ENCODE data around the gene RSPRY1. TPM values are rescaled to one million over a fixed set of nuclear protein-coding genes. Genes with fewer than 3 reads are reported as not detected.

Gene RSPRY1
- total RNA-seq, 1 donor from 2014 or later: 76.8 TPM

DNA sequence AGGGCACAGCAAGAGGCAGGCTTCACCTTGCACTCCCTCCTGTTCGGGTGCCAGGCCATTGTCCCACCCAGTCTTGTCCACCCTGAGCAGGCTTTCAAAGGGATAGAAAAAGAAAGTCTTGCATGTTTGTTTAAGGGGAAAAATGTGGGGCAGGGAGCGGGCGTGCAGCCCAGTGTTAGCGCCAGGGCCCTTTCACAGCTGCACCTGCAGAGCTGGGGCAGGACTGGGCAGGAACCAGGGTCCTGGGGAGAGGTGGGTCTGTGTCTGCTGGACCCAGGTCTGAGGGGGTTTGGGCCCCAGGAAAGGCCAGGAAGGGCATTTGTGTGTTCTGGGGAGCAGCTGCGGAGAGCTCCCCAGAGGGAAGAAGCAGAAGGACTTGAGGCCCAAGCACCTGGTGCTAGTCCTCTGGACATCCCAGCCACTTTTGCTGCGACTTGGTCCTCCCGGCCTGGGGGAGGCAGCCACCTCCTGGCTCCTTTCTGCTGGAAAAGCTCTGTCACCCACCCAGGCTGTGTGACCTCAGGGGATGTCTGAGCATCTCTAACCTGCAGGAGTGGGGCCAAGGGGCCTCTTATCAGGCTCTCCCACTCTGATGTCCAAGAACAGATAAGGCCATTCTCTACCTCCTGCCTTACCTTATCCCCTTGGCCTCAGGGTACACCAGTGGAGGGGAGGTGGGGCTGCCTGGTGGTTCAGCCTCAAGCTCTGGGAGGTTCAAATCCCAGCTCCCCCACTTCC, 45.0 kb upstream of the RSPRY1 start:
- Histone ChIP-seq H3K4me1 (ENCODE audit: insufficient read depth, low read length) (no peaks in the 10 kb centered on the region), H3K27me3 (ENCODE audit: insufficient read depth, low read length) (no peaks in the 10 kb centered on the region), H4K20me1 (ENCODE audit: insufficient read depth, low read length) (no peaks in the 10 kb centered on the region), H2AFZ (ENCODE audit: low read depth, low read length) (no peak overlapping the region), H3K27ac (ENCODE audit: low read depth, low read length) (no peak overlapping the region), H3K79me2 (ENCODE audit: insufficient read depth, low read length) (no peaks in the 10 kb centered on the region), H3K9me3 (ENCODE audit: insufficient read depth, low read depth, low read length) (no peaks in the 10 kb centered on the region), H3K4me2 (ENCODE audit: low read length) (no peak overlapping the region), H3K36me3 (ENCODE audit: insufficient read depth, low read length) (no peaks in the 10 kb centered on the region), H3K4me3 (ENCODE audit: insufficient read depth, low read depth, low read length) (no peak overlapping the region), H3K9ac (ENCODE audit: low read length) (no peak overlapping the region)
- H3K4me1 Mint-ChIP-seq (ENCODE audit: low read depth, unreplicated experiment): peaks cover 8% of the 10 kb centered on the region
- FAIRE-seq (no peak), DNase-seq (ENCODE audit: low read depth) (no peak)
- H3K27me3 Mint-ChIP-seq (ENCODE audit: low read depth, unreplicated experiment): peaks cover 8% of the 10 kb centered on the region
- H3K36me3 Mint-ChIP-seq (ENCODE audit: low read depth, unreplicated experiment): peaks cover 10% of the 10 kb centered on the region
- H3K9me3 Mint-ChIP-seq (ENCODE audit: unreplicated experiment): no peaks in the 10 kb centered on the region
- H3K4me3 Mint-ChIP-seq (ENCODE audit: unreplicated experiment): no peak overlapping the region
- no peak overlapping the region for H3K27ac Mint-ChIP-seq (ENCODE audit: unreplicated experiment)
- TF ChIP-seq, protein P1, sequence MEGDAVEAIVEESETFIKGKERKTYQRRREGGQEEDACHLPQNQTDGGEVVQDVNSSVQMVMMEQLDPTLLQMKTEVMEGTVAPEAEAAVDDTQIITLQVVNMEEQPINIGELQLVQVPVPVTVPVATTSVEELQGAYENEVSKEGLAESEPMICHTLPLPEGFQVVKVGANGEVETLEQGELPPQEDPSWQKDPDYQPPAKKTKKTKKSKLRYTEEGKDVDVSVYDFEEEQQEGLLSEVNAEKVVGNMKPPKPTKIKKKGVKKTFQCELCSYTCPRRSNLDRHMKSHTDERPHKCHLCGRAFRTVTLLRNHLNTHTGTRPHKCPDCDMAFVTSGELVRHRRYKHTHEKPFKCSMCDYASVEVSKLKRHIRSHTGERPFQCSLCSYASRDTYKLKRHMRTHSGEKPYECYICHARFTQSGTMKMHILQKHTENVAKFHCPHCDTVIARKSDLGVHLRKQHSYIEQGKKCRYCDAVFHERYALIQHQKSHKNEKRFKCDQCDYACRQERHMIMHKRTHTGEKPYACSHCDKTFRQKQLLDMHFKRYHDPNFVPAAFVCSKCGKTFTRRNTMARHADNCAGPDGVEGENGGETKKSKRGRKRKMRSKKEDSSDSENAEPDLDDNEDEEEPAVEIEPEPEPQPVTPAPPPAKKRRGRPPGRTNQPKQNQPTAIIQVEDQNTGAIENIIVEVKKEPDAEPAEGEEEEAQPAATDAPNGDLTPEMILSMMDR (IDR thresholded peaks at IDR 0.05; ENCODE audit: insufficient read depth, low read depth, low read length): no peak
- no peak for TF ChIP-seq EZH2 (IDR thresholded peaks at IDR 0.05; ENCODE audit: insufficient read depth, low read length)

- Histone ChIP-seq H3K9ac (ENCODE audit: low read length) (no peak overlapping the region), H3K4me2 (ENCODE audit: low read length) (no peak overlapping the region), H4K20me1 (ENCODE audit: insufficient read depth, low read length) (peaks cover under 1% of the 10 kb centered on the region), H2AFZ (ENCODE audit: low read depth, low read length) (no peak overlapping the region), H3K36me3 (ENCODE audit: insufficient read depth, low read length) (no peaks in the 10 kb centered on the region), H3K4me1 (ENCODE audit: insufficient read depth, low read length) (peaks cover under 1% of the 10 kb centered on the region), H3K27me3 (ENCODE audit: insufficient read depth, low read length) (no peaks in the 10 kb centered on the region), H3K9me3 (ENCODE audit: insufficient read depth, low read depth, low read length) (no peaks in the 10 kb centered on the region), H3K27ac (ENCODE audit: low read depth, low read length) (no peak overlapping the region), H3K79me2 (ENCODE audit: insufficient read depth, low read length) (no peaks in the 10 kb centered on the region), H3K4me3 (ENCODE audit: insufficient read depth, low read depth, low read length) (no peak overlapping the region)
- H3K9me3 Mint-ChIP-seq (ENCODE audit: unreplicated experiment): no peaks in the 10 kb centered on the region
- no peak for TF ChIP-seq EZH2 (IDR thresholded peaks at IDR 0.05; ENCODE audit: insufficient read depth, low read length)
- TF ChIP-seq, protein P1 (IDR thresholded peaks at IDR 0.05; ENCODE audit: insufficient read depth, low read depth, low read length): no peak
- H3K4me1 Mint-ChIP-seq (ENCODE audit: low read depth, unreplicated experiment): peaks cover 8% of the 10 kb centered on the region
- DNase-seq (ENCODE audit: low read depth) (no peak), FAIRE-seq (no peak)
- peaks cover 8% of the 10 kb centered on the region for H3K27me3 Mint-ChIP-seq (ENCODE audit: low read depth, unreplicated experiment)
- peaks cover 10% of the 10 kb centered on the region for H3K36me3 Mint-ChIP-seq (ENCODE audit: low read depth, unreplicated experiment)
- H3K27ac Mint-ChIP-seq (ENCODE audit: unreplicated experiment): peak overlapping the region; percentile 80
- H3K4me3 Mint-ChIP-seq (ENCODE audit: unreplicated experiment): no peak overlapping the region
These were observed 44.1 kb upstream of the RSPRY1 start for GRCh38 chr16:57141822-57142631.
